ENCODE measurements around the gene CEACAM18. TPM values are rescaled to one million over a fixed set of nuclear protein-coding genes. Genes with fewer than 3 reads are reported as not detected.
A peak's percentile ranks its signal among the peaks of the same experiment; 100 is the strongest.
"Not testable (repeated sequence)": the region's sequence is repeated elsewhere in the genome, so short reads cannot be mapped to it uniquely, and the experiment has no call there.

Gene CEACAM18
- total RNA-seq, 1 experiment from 2014 or later = not detected

- Histone ChIP-seq H3K4me3 (no peak overlapping the region), H3K9me3 (no peaks in the 10 kb centered on the region), H3K36me3 (no peaks in the 10 kb centered on the region), H3K27me3 (peaks cover 8% of the 10 kb centered on the region; the same call in 1 of the 2 replicates)
- no peak for DNase-seq
These were observed 2.2 kb upstream of the CEACAM18 start for GRCh38 chr19:51476164-51476563.

- Histone ChIP-seq H3K9me3 (no peaks in the 10 kb centered on the region), H3K27me3 (peaks cover 8% of the 10 kb centered on the region; the same call in 1 of the 2 replicates)
These were observed 995 bp upstream of the CEACAM18 start for GRCh38 chr19:51477344-51477743.

GRCh38 chr19:51479531-51480331, 1.4 kb downstream of the CEACAM18 start:
- Histone ChIP-seq H3K4me3 (no peak overlapping the region), H3K27me3 (peaks cover 3% of the 10 kb centered on the region), H3K9me3 (no peaks in the 10 kb centered on the region), H3K36me3 (no peaks in the 10 kb centered on the region)
- DNase-seq = no peak

More at GRCh38 chr19:51477344-51477743, 995 bp upstream of the CEACAM18 start:
- no peak for DNase-seq
- H3K4me3 ChIP-seq = no peak overlapping the region
- no peaks in the 10 kb centered on the region for H3K36me3 ChIP-seq

- H3K36me3 ChIP-seq = no peaks in the 10 kb centered on the region
- peak; percentile 13 for DNase-seq
- H3K27me3 ChIP-seq = peaks cover 3% of the 10 kb centered on the region
- no peak overlapping the region for H3K4me3 ChIP-seq
- no peaks in the 10 kb centered on the region for H3K9me3 ChIP-seq
These were observed 2.3 kb downstream of the CEACAM18 start for GRCh38 chr19:51480590-51480989.

GRCh38 chr19:51485960-51486660, 7.8 kb downstream of the CEACAM18 start:
- H3K9me3 ChIP-seq = no peaks in the 10 kb centered on the region
- H3K36me3 ChIP-seq = no peaks in the 10 kb centered on the region
- H3K27me3 ChIP-seq = no peaks in the 10 kb centered on the region; the same call in 1 of the 2 replicates
- DNase-seq = no peak
- no peak overlapping the region for H3K4me3 ChIP-seq

GRCh38 chr19:51488491-51488890, 10.2 kb downstream of the CEACAM18 start:
- DNase-seq = no peak
- Histone ChIP-seq H3K36me3 (no peaks in the 10 kb centered on the region), H3K27me3 (no peaks in the 10 kb centered on the region), H3K4me3 (no peak overlapping the region), H3K9me3 (no peaks in the 10 kb centered on the region)

- no peaks in the 10 kb centered on the region for H3K9me3 ChIP-seq
- DNase-seq = no peak
These were observed 10.8 kb downstream of the CEACAM18 start for GRCh38 chr19:51489113-51489512.

GRCh38 chr19:51490676-51491075, 12.3 kb downstream of the CEACAM18 start:
- Histone ChIP-seq H3K4me3 (no peak overlapping the region), H3K36me3 (no peaks in the 10 kb centered on the region), H3K9me3 (no peaks in the 10 kb centered on the region), H3K27me3 (peaks cover 3% of the 10 kb centered on the region; the same call in 1 of the 2 replicates)
- no peak for DNase-seq

More at GRCh38 chr19:51489113-51489512, 10.8 kb downstream of the CEACAM18 start:
- H3K27me3 ChIP-seq = no peaks in the 10 kb centered on the region
- no peak overlapping the region for H3K4me3 ChIP-seq
- no peaks in the 10 kb centered on the region for H3K36me3 ChIP-seq

GRCh38 chr19:51491586-51491985, 13.2 kb downstream of the CEACAM18 start:
- DNase-seq = no peak
- H3K9me3 ChIP-seq = no peaks in the 10 kb centered on the region
- H3K27me3 ChIP-seq = peaks cover 3% of the 10 kb centered on the region; the same call in 1 of the 2 replicates
- H3K36me3 ChIP-seq = no peaks in the 10 kb centered on the region
- H3K4me3 ChIP-seq = no peak overlapping the region

- no peaks in the 10 kb centered on the region for H3K9me3 ChIP-seq
- H3K36me3 ChIP-seq = no peaks in the 10 kb centered on the region
- H3K27me3 ChIP-seq = peaks cover 3% of the 10 kb centered on the region; the same call in 1 of the 2 replicates
- DNase-seq = no peak
- no peak overlapping the region for H3K4me3 ChIP-seq
These were observed 15.4 kb downstream of the CEACAM18 start for GRCh38 chr19:51493776-51494175.

- Histone ChIP-seq H3K9me3 (no peaks in the 10 kb centered on the region), H3K4me3 (no peak overlapping the region), H3K36me3 (no peaks in the 10 kb centered on the region), H3K27me3 (peaks cover 3% of the 10 kb centered on the region)
- DNase-seq = no peak
These were observed 19.3 kb downstream of the CEACAM18 start for GRCh38 chr19:51497666-51498065.

GRCh38 chr19:51500931-51501330, 22.6 kb downstream of the CEACAM18 start:
- not testable (repeated sequence) for DNase-seq, H3K36me3 ChIP-seq, H3K9me3 ChIP-seq, H3K4me3 ChIP-seq, H3K27me3 ChIP-seq

- no peak for DNase-seq
- Histone ChIP-seq H3K27me3 (no peaks in the 10 kb centered on the region; the same call in 1 of the 2 replicates), H3K36me3 (no peaks in the 10 kb centered on the region), H3K9me3 (0 out of 2 replicates have a peak, but pooled peaks cover 3% of the 10 kb centered on the region), H3K4me3 (no peak within 1 kb of the TSS)
These were observed 23.4 kb downstream of the CEACAM18 start, which contains the start of gene SIGLEC12 for GRCh38 chr19:51501594-51502263. Gene SIGLEC12 (minus strand): TSS chr19:51501800. CDS start chr19:51501733, 67 bp downstream.

- no peak overlapping the region for H3K4me3 ChIP-seq
- H3K27me3 ChIP-seq = no peaks in the 10 kb centered on the region; the same call in 1 of the 2 replicates
- no peak for DNase-seq
- 0 out of 2 replicates have a peak, but pooled peaks cover 3% of the 10 kb centered on the region for H3K9me3 ChIP-seq
- H3K36me3 ChIP-seq = no peaks in the 10 kb centered on the region
These were observed 25.0 kb downstream of the CEACAM18 start for GRCh38 chr19:51503286-51503817.

- DNase-seq = no peak
- no peak overlapping the region for H3K4me3 ChIP-seq
- 0 out of 2 replicates have a peak, but pooled peaks cover 3% of the 10 kb centered on the region for H3K9me3 ChIP-seq
- H3K27me3 ChIP-seq = no peaks in the 10 kb centered on the region; the same call in 1 of the 2 replicates
- H3K36me3 ChIP-seq = no peaks in the 10 kb centered on the region
These were observed 25.6 kb downstream of the CEACAM18 start for GRCh38 chr19:51503896-51504295.

GRCh38 chr19:51505904-51506303, 27.6 kb downstream of the CEACAM18 start:
- Histone ChIP-seq H3K27me3 (no peaks in the 10 kb centered on the region; the same call in 1 of the 2 replicates), H3K9me3 (0 out of 2 replicates have a peak, but pooled peaks cover 3% of the 10 kb centered on the region), H3K4me3 (no peak overlapping the region), H3K36me3 (no peaks in the 10 kb centered on the region)
- no peak for DNase-seq
